GM12878 (cell line): ENCODE data around the gene TEX9. TPM values are rescaled to one million over a fixed set of nuclear protein-coding genes. Genes with fewer than 3 reads are reported as not detected.

Source experiments
- ATAC-seq: fragments of 200-7000 bp; cut with Tn5 transposase; 3 replicates; pipeline ENCODE4 v1.9.1; 2020; ENCODE audit warnings: mild to moderate bottlenecking, moderate library complexity
- BruUV-seq: library from RNA; stranded (reverse); fragments of 400-500 nt; replicated peaks from 2 replicates; lab custom pipeline; 2021; lab: Mats Ljungman, UMichigan
- CTCF ChIA-PET: fragments of 300-600 bp; sonication (Branson Sonifier 250); formaldehyde crosslinking; extraction: SDS; loops from one replicate; lab custom pipeline; 2021; ENCODE audit warnings: inconsistent platforms; lab: Yijun Ruan, JAX
- POLR2A ChIA-PET: fragments of 350-600 bp; formaldehyde crosslinking; extraction: SDS; loops from one replicate; lab custom pipeline; 2021; ENCODE audit warnings: inconsistent platforms; lab: Charles Lee
- RAD21 ChIA-PET: fragments of 300-600 bp; sonication (Branson Sonifier 250); formaldehyde crosslinking; loops from one replicate; lab custom pipeline; 2023; ENCODE audit warnings: antibody characterized with exemption; ENCODE audit not compliant: unreplicated experiment; lab: Charles Lee
- SMC1A ChIA-PET: fragments of 300-600 bp; sonication (Branson Sonifier 250); formaldehyde crosslinking; loops from one replicate; lab custom pipeline; 2023; ENCODE audit not compliant: unreplicated experiment, uncharacterized antibody; lab: Charles Lee
- DNase-seq: peaks from one replicate; pipeline ENCODE4 v3.0.0-alpha.2; 2011; ENCODE audit warnings: low read depth, low spot score
- FAIRE-seq: peaks from 3 replicates; lab custom pipeline; 2011; peaks lifted over from hg19 to GRCh38; lab: Jason Lieb, UNC
- H2AFZ ChIP-seq: 2 replicates; pipeline ENCODE4 v1.6.0; 2011; ENCODE audit warnings: low read depth, low read length, control low read depth; ENCODE audit not compliant: control insufficient read depth
- H3K27ac ChIP-seq: 2 replicates; pipeline ENCODE4 v1.5.1; 2011; ENCODE audit warnings: control low read depth; ENCODE audit not compliant: control insufficient read depth, insufficient read depth
- H3K27me3 ChIP-seq, 2 experiments: replicated peaks in 1 of 2; 2 replicates each; pipeline versions ENCODE4 v1.6.0 to v1.6.1; 2011; ENCODE audit warnings: low read length in 1 of 2; ENCODE audit not compliant: control insufficient read depth in 2 of 2, insufficient read depth in 2 of 2
- H3K36me3 ChIP-seq, 2 experiments: 2 replicates each; pipeline ENCODE4 v1.5.1; 2011; ENCODE audit warnings: low read length in 1 of 2; ENCODE audit not compliant: control insufficient read depth in 2 of 2, insufficient read depth in 2 of 2
- H3K4me1 ChIP-seq: 2 replicates; pipeline ENCODE4 v1.6.1; 2011; ENCODE audit warnings: mild to moderate bottlenecking, low read length, moderate library complexity, mixed read lengths; ENCODE audit not compliant: control insufficient read depth, insufficient read depth
- H3K4me2 ChIP-seq: 2 replicates; pipeline ENCODE4 v1.6.0; 2011; ENCODE audit warnings: control low read depth; ENCODE audit not compliant: control insufficient read depth, insufficient read depth
- H3K4me3 ChIP-seq: fragments of 200-600 bp; sonication (generic); 2 replicates; pipeline ENCODE4 v1.5.1; 2016
- H3K79me2 ChIP-seq: 2 replicates; pipeline ENCODE4 v1.6.0; 2011; ENCODE audit warnings: low read length; ENCODE audit not compliant: control insufficient read depth, insufficient read depth
- H3K9ac ChIP-seq: 2 replicates; pipeline ENCODE4 v1.8.0; 2011; ENCODE audit warnings: low read length, control low read depth, mixed read lengths; ENCODE audit not compliant: control insufficient read depth, insufficient read depth
- H3K9me3 ChIP-seq: replicated peaks from 3 replicates; pipeline ENCODE4 v1.5.1; 2011; ENCODE audit warnings: mild to moderate bottlenecking, low read length; ENCODE audit not compliant: control insufficient read depth, insufficient read depth
- H4K20me1 ChIP-seq: 2 replicates; pipeline ENCODE4 v1.6.0; 2011; ENCODE audit not compliant: control insufficient read depth, insufficient read depth
- CREM ChIP-seq: IDR thresholded peaks from 2 replicates; pipeline ENCODE4 v1.6.1; 2014; ENCODE audit warnings: antibody characterized with exemption, low read depth
- ETV6 ChIP-seq, 2 experiments: fragments of 450-650 bp in 1 of 2; IDR thresholded peaks in 1 of 2; conservative IDR thresholded peaks in 1 of 2; 2 replicates each; pipeline ENCODE4 v1.6.1; 2014; ENCODE audit warnings: antibody characterized with exemption in 1 of 2, borderline replicate concordance in 1 of 2, low read depth in 1 of 2, mild to moderate bottlenecking in 1 of 2, moderate library complexity in 1 of 2
- HCFC1 ChIP-seq: fragments of 150-350 bp; IDR thresholded peaks from 2 replicates; pipeline ENCODE4 v1.6.1; 2014; ENCODE audit warnings: low read length
- JUND ChIP-seq: IDR thresholded peaks from 2 replicates; pipeline ENCODE4 v1.6.1; 2012; ENCODE audit warnings: low read depth, mild to moderate bottlenecking, low read length, improper control_type of control experiment, moderate library complexity
- RAD51 ChIP-seq: fragments of 450-650 bp; IDR thresholded peaks from 2 replicates; pipeline ENCODE4 v1.6.1; 2016; ENCODE audit warnings: moderate library complexity, mild to moderate bottlenecking, inconsistent platforms
- SIN3A ChIP-seq: IDR thresholded peaks from 2 replicates; pipeline ENCODE4 v1.6.1; 2012; ENCODE audit warnings: low read depth, low read length, improper control_type of control experiment
- WGBS: methylation state at CpG from one replicate; pipeline ENCODE4 v1.1.6; 2016; ENCODE audit warnings: low lambda C conversion rate; ENCODE audit not compliant: insufficient replicate concordance, insufficient coverage; ENCODE audit errors: missing lambda C conversion rate; 5-methylcytosine and 5-hydroxymethylcytosine counted together
- in situ Hi-C: fragments of 300-500 bp; cut with MboI; formaldehyde crosslinking; loops from 9 replicates; pipeline ENCODE4 v1.14.3; 2018; ENCODE audit warnings: mixed read lengths
- intact Hi-C: fragments of 100-400 bp; cut with micrococcal nuclease; formaldehyde crosslinking; loops from one replicate; pipeline ENCODE4 v1.14.2; 2022; ENCODE audit not compliant: unreplicated experiment
- polyA plus RNA-seq, 11 experiments: library from polyadenylated mRNA; depleted of rRNA in 4 of 11; unstranded in 6 of 11; stranded (reverse) in 5 of 11; fragments of >200 nt; fragmentation: Nextera tagmentation in 4 of 11; fragmentation: Illumina TruSeq in 1 of 11; extraction: Ambion mirVana in 4 of 11; extraction: Trizol in 1 of 11; gene quantifications; 1 replicate in 1 of 11; 2 replicates in 10 of 11; pipeline versions ENCODE4 v1.2.1 to v1.2.3, GENCODE V29; 2011 to 2016; ENCODE audit warnings: inconsistent platforms in 2 of 11, missing spikeins in 2 of 11, low read depth in 1 of 11
- total RNA-seq, 4 experiments: library from RNA; depleted of rRNA in 3 of 4; stranded (reverse); fragments of >200 nt in 3 of 4; fragmentation: Illumina TruSeq in 1 of 4; extraction: Trizol in 1 of 4; gene quantifications; 2 replicates each; pipeline versions ENCODE4 v1.2.1 to v1.2.3, GENCODE V29; 2013 to 2021
- TF ChIP-seq, protein P1 (sequence below): fragments of 450-650 bp; IDR thresholded peaks from 2 replicates; pipeline ENCODE4 v1.6.1; 2017; ENCODE audit warnings: mild to moderate bottlenecking, moderate library complexity
- TF ChIP-seq, protein P2 (sequence below): IDR thresholded peaks from 2 replicates; pipeline ENCODE4 v1.6.1; 2011; ENCODE audit warnings: low read depth, low read length, improper control_type of control experiment, borderline replicate concordance
- TF ChIP-seq, protein P3 (sequence below): fragments of 450-650 bp; formaldehyde crosslinking; IDR thresholded peaks from 2 replicates; pipeline ENCODE4 v1.5.0; 2022; ENCODE audit warnings: mild to moderate bottlenecking, missing genetic modification characterization

The TEX9 gene
- total and polyA plus RNA-seq, 10 of the 15 experiments (the other 5 are each of a cell fraction or from before 2014, with no cell fraction given) = 9.0 to 155 (median 70.0) TPM

DNA sequence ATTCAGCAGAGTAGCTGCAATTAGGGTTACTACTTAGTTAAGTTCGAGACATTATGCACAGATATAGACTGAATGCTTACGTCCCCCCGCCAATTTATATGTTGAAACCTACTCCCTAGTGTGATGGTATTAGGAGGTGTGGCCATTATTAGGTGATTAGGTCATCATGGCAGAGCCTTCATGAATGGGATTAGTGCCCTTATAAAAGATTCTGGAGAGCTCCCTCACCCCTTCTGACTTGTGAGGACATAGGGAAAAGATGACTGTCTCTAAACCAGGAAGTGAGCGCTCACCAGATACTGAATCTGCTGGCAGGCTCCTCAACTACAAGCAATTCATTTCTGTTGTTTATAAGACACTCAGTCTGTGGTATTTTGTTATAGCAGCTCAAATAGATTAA is 25.6 kb upstream of the TEX9 start:
- Histone ChIP-seq H3K9ac (no peak overlapping the region), H3K27me3 (no peaks in the 10 kb centered on the region), H4K20me1 (no peaks in the 10 kb centered on the region), H3K4me2 (no peak overlapping the region), H3K4me3 (no peak overlapping the region)
- SMC1A ChIA-PET = no interaction called here
- intact Hi-C loops = no loop called here
- BruUV-seq = no TSS peak
- ATAC-seq = no peak
- TF ChIP-seq HCFC1 (no peak), JUND (no peak)
- TF ChIP-seq, all 136 proteins: peak for 0
- DNase-seq = no peak
- no peaks in the 10 kb centered on the region for H3K36me3 ChIP-seq
- CTCF ChIA-PET = no interaction called here
- H3K9me3 ChIP-seq = no peaks in the 10 kb centered on the region
- RAD21 ChIA-PET = no interaction called here
- in situ Hi-C loops = no loop called here
- FAIRE-seq = no peak
- 90% methylated on average over 4 of the region's 4 CpGs for WGBS
- POLR2A ChIA-PET = no interaction called here
- no peaks in the 10 kb centered on the region for H3K4me1 ChIP-seq
- H3K79me2 ChIP-seq = no peaks in the 10 kb centered on the region
- H2AFZ ChIP-seq = no peak overlapping the region
- no peak overlapping the region for H3K27ac ChIP-seq

GRCh38 chr15:56341201-56341600 is 24.0 kb upstream of the TEX9 start:
- DNase-seq (no peak), FAIRE-seq (no peak), ATAC-seq (no peak)
- H3K36me3 ChIP-seq = no peaks in the 10 kb centered on the region
- H3K4me1 ChIP-seq = no peaks in the 10 kb centered on the region
- RAD21 ChIA-PET = no interaction called here
- CTCF ChIA-PET = no interaction called here
- H3K9me3 ChIP-seq = no peaks in the 10 kb centered on the region
- H3K9ac ChIP-seq = no peak overlapping the region
- H3K27me3 ChIP-seq = no peaks in the 10 kb centered on the region
- 86% methylated on average over 3 of the region's 3 CpGs for WGBS
- H3K4me3 ChIP-seq = no peak overlapping the region
- SMC1A ChIA-PET = no interaction called here
- no peaks in the 10 kb centered on the region for H4K20me1 ChIP-seq
- intact Hi-C loops = no loop called here
- POLR2A ChIA-PET = no interaction called here
- no peaks in the 10 kb centered on the region for H3K79me2 ChIP-seq
- no peak overlapping the region for H3K27ac ChIP-seq
- H2AFZ ChIP-seq = no peak overlapping the region
- in situ Hi-C loops = no loop called here
- no peak overlapping the region for H3K4me2 ChIP-seq
- BruUV-seq = no TSS peak
- TF ChIP-seq, protein P1, sequence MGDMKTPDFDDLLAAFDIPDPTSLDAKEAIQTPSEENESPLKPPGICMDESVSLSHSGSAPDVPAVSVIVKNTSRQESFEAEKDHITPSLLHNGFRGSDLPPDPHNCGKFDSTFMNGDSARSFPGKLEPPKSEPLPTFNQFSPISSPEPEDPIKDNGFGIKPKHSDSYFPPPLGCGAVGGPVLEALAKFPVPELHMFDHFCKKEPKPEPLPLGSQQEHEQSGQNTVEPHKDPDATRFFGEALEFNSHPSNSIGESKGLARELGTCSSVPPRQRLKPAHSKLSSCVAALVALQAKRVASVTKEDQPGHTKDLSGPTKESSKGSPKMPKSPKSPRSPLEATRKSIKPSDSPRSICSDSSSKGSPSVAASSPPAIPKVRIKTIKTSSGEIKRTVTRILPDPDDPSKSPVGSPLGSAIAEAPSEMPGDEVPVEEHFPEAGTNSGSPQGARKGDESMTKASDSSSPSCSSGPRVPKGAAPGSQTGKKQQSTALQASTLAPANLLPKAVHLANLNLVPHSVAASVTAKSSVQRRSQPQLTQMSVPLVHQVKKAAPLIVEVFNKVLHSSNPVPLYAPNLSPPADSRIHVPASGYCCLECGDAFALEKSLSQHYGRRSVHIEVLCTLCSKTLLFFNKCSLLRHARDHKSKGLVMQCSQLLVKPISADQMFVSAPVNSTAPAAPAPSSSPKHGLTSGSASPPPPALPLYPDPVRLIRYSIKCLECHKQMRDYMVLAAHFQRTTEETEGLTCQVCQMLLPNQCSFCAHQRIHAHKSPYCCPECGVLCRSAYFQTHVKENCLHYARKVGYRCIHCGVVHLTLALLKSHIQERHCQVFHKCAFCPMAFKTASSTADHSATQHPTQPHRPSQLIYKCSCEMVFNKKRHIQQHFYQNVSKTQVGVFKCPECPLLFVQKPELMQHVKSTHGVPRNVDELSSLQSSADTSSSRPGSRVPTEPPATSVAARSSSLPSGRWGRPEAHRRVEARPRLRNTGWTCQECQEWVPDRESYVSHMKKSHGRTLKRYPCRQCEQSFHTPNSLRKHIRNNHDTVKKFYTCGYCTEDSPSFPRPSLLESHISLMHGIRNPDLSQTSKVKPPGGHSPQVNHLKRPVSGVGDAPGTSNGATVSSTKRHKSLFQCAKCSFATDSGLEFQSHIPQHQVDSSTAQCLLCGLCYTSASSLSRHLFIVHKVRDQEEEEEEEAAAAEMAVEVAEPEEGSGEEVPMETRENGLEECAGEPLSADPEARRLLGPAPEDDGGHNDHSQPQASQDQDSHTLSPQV = no peak
- TF ChIP-seq SIN3A (no peak), CREM (no peak), ETV6 (conservative IDR thresholded peaks at IDR 0.05 in 1 of 2, IDR thresholded peaks at IDR 0.05 in 1 of 2; ENCODE audit: borderline replicate concordance in 1 of 2, low read depth in 1 of 2) (no peak), RAD51 (no peak)
- TF ChIP-seq, protein P2, sequence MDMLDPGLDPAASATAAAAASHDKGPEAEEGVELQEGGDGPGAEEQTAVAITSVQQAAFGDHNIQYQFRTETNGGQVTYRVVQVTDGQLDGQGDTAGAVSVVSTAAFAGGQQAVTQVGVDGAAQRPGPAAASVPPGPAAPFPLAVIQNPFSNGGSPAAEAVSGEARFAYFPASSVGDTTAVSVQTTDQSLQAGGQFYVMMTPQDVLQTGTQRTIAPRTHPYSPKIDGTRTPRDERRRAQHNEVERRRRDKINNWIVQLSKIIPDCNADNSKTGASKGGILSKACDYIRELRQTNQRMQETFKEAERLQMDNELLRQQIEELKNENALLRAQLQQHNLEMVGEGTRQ = no peak
- TF ChIP-seq, protein P3, sequence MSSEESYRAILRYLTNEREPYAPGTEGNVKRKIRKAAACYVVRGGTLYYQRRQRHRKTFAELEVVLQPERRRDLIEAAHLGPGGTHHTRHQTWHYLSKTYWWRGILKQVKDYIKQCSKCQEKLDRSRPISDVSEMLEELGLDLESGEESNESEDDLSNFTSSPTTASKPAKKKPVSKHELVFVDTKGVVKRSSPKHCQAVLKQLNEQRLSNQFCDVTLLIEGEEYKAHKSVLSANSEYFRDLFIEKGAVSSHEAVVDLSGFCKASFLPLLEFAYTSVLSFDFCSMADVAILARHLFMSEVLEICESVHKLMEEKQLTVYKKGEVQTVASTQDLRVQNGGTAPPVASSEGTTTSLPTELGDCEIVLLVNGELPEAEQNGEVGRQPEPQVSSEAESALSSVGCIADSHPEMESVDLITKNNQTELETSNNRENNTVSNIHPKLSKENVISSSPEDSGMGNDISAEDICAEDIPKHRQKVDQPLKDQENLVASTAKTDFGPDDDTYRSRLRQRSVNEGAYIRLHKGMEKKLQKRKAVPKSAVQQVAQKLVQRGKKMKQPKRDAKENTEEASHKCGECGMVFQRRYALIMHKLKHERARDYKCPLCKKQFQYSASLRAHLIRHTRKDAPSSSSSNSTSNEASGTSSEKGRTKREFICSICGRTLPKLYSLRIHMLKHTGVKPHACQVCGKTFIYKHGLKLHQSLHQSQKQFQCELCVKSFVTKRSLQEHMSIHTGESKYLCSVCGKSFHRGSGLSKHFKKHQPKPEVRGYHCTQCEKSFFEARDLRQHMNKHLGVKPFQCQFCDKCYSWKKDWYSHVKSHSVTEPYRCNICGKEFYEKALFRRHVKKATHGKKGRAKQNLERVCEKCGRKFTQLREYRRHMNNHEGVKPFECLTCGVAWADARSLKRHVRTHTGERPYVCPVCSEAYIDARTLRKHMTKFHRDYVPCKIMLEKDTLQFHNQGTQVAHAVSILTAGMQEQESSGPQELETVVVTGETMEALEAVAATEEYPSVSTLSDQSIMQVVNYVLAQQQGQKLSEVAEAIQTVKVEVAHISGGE (CRISPR knock-in tag) = no peak
